ENCODE data around the gene UCN2.

DNA sequence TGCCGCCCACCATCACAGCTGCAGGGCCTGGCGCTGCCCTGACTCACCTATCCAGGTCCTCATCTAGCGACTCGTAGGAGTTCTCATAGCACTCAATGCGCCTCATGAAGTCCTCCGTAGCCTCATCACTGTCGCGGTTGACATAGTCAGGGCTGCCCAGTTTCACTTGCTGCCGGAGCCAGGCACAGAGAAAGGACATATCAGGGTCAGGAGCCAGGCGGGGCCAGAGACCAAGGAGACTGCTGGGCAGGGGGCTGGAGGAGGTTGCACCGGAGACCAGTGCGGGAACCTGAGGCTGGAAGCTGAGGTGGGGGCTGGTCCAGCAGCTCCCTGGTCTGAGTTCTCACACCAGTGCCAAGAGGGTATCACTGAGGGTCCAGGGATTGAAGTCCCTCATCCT, 25.1 kb downstream of the UCN2 start:
- TF ChIP-seq, protein P1, sequence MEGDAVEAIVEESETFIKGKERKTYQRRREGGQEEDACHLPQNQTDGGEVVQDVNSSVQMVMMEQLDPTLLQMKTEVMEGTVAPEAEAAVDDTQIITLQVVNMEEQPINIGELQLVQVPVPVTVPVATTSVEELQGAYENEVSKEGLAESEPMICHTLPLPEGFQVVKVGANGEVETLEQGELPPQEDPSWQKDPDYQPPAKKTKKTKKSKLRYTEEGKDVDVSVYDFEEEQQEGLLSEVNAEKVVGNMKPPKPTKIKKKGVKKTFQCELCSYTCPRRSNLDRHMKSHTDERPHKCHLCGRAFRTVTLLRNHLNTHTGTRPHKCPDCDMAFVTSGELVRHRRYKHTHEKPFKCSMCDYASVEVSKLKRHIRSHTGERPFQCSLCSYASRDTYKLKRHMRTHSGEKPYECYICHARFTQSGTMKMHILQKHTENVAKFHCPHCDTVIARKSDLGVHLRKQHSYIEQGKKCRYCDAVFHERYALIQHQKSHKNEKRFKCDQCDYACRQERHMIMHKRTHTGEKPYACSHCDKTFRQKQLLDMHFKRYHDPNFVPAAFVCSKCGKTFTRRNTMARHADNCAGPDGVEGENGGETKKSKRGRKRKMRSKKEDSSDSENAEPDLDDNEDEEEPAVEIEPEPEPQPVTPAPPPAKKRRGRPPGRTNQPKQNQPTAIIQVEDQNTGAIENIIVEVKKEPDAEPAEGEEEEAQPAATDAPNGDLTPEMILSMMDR (IDR thresholded peaks at IDR 0.05; ENCODE audit: poor library complexity) = no peak
- TF ChIP-seq EZH2 (IDR thresholded peaks at IDR 0.05; ENCODE audit: borderline replicate concordance) (no peak), EZH2phosphoT487 (IDR thresholded peaks at IDR 0.05; ENCODE audit: low read depth, severe bottlenecking, unreplicated experiment) (no peak)

Measured in hepatocyte (in vitro differentiated cells).